CD14-positive monocyte (primary cell): ENCODE data around the gene TAS1R2. TPM values are rescaled to one million over a fixed set of nuclear protein-coding genes. Genes with fewer than 3 reads are reported as not detected.
A peak's percentile ranks its signal among the peaks of the same experiment; 100 is the strongest.

Experiments
- DNase-seq, 3 donors: peaks; one replicate each; pipeline ENCODE4 v3.0.0-alpha.2; 2011 to 2022
- H2AFZ ChIP-seq: 2 replicates; pipeline ENCODE4 v1.6.0; 2012; ENCODE audit warnings: mild to moderate bottlenecking, low read depth, low read length, inconsistent platforms; ENCODE audit not compliant: insufficient read depth, poor library complexity, severe bottlenecking
- H3K27ac ChIP-seq, 2 donors: 1 replicate in 1 of 2; 2 replicates in 1 of 2; pipeline ENCODE4 v1.5.1; 2012 to 2013; ENCODE audit warnings: low read length in 2 of 2, control low read depth in 1 of 2, inconsistent platforms in 1 of 2, low read depth in 1 of 2, mild to moderate bottlenecking in 1 of 2
- H3K27me3 ChIP-seq, 2 donors: one replicate each; pipeline versions ENCODE4 v1.6.0 to v1.6.1; 2011 to 2013; ENCODE audit warnings: low read length in 2 of 2; ENCODE audit not compliant: control insufficient read depth in 2 of 2, insufficient read depth in 2 of 2
- H3K36me3 ChIP-seq, 2 donors: replicated peaks in 1 of 2; 1 replicate in 1 of 2; 2 replicates in 1 of 2; pipeline versions ENCODE4 v1.5.1 to v1.6.1; 2012 to 2013; ENCODE audit warnings: low read length in 2 of 2, control low read depth in 1 of 2, inconsistent platforms in 1 of 2, mild to moderate bottlenecking in 1 of 2; ENCODE audit not compliant: insufficient read depth in 2 of 2, control insufficient read depth in 1 of 2
- H3K4me1 ChIP-seq, 2 donors: 1 replicate in 1 of 2; 2 replicates in 1 of 2; pipeline versions ENCODE4 v1.5.1 to v1.6.1; 2012 to 2013; ENCODE audit warnings: low read length in 2 of 2, control low read depth in 1 of 2, inconsistent platforms in 1 of 2, mild to moderate bottlenecking in 1 of 2, moderate library complexity in 1 of 2; ENCODE audit not compliant: insufficient read depth in 2 of 2, control insufficient read depth in 1 of 2
- H3K4me2 ChIP-seq: replicated peaks from 2 replicates; pipeline ENCODE3; 2012; ENCODE audit warnings: low read length, moderate library complexity, mild to moderate bottlenecking; ENCODE audit not compliant: poor library complexity, severe bottlenecking; ENCODE audit errors: extremely low read depth
- H3K4me3 ChIP-seq, 3 experiments: fragments of 200-600 bp in 1 of 3; sonication (generic) in 1 of 3; replicated peaks in 1 of 3; 1 replicate in 2 of 3; 2 replicates in 1 of 3; pipeline ENCODE4 v1.5.1; 2011 to 2013; ENCODE audit warnings: low read length in 3 of 3, mild to moderate bottlenecking in 3 of 3, control low read depth in 2 of 3, low read depth in 2 of 3, inconsistent platforms in 1 of 3, moderate library complexity in 1 of 3
- H3K79me2 ChIP-seq: 2 replicates; pipeline ENCODE4 v1.6.0; 2012; ENCODE audit warnings: mild to moderate bottlenecking, control low read depth, inconsistent platforms, low read length, moderate library complexity; ENCODE audit not compliant: insufficient read depth
- H3K9ac ChIP-seq: 2 replicates; pipeline ENCODE4 v1.6.0; 2017; ENCODE audit warnings: low read length, mild to moderate bottlenecking; ENCODE audit not compliant: insufficient read depth, poor library complexity, severe bottlenecking
- H3K9me3 ChIP-seq, 2 donors: replicated peaks in 1 of 2; 1 replicate in 1 of 2; 2 replicates in 1 of 2; pipeline versions ENCODE4 v1.5.1 to v1.6.1; 2012 to 2013; ENCODE audit warnings: low read length in 2 of 2, control low read depth in 1 of 2; ENCODE audit not compliant: control insufficient read depth in 1 of 2, insufficient read depth in 1 of 2
- H4K20me1 ChIP-seq: 2 replicates; pipeline ENCODE4 v1.6.0; 2012; ENCODE audit warnings: mild to moderate bottlenecking, low read length, control low read depth, moderate library complexity; ENCODE audit not compliant: insufficient read depth
- H3K27ac Mint-ChIP-seq, 7 donors: one replicate each; pipeline ENCODE4 v1.8.0; 2020; ENCODE audit warnings: mild to moderate bottlenecking in 7 of 7, mixed read lengths in 7 of 7, moderate library complexity in 6 of 7, inconsistent platforms in 2 of 7
- H3K27me3 Mint-ChIP-seq, 3 donors: one replicate each; pipeline ENCODE4 v1.8.0; 2021 to 2022; ENCODE audit warnings: low read depth in 3 of 3, mild to moderate bottlenecking in 3 of 3, mixed read lengths in 3 of 3, moderate library complexity in 3 of 3, inconsistent platforms in 1 of 3
- H3K36me3 Mint-ChIP-seq, 2 donors: one replicate each; pipeline ENCODE4 v1.8.0; 2020; ENCODE audit warnings: mixed read lengths in 2 of 2, inconsistent platforms in 1 of 2, mild to moderate bottlenecking in 1 of 2
- H3K4me1 Mint-ChIP-seq: one replicate; pipeline ENCODE4 v1.8.0; 2020; ENCODE audit warnings: mild to moderate bottlenecking, mixed read lengths
- H3K4me3 Mint-ChIP-seq, 2 donors: one replicate each; pipeline ENCODE4 v1.8.0; 2020; ENCODE audit warnings: mild to moderate bottlenecking in 2 of 2, mixed read lengths in 2 of 2, moderate library complexity in 1 of 2
- H3K9me3 Mint-ChIP-seq, 7 donors: one replicate each; pipeline ENCODE4 v1.8.0; 2020 to 2022; ENCODE audit warnings: mixed read lengths in 7 of 7, mild to moderate bottlenecking in 6 of 7, moderate library complexity in 6 of 7, inconsistent platforms in 2 of 7
- CTCF ChIP-seq: fragments of 200-600 bp; IDR thresholded peaks from one replicate; pipeline ENCODE4 v1.8.0; 2022; ENCODE audit warnings: antibody characterized with exemption, mild to moderate bottlenecking
- WGBS: methylation state at CpG from one replicate; pipeline ENCODE4 v1.1.5; 2013; ENCODE audit warnings: missing lambda C conversion rate; ENCODE audit not compliant: insufficient coverage; 5-methylcytosine and 5-hydroxymethylcytosine counted together
- intact Hi-C, 2 donors: fragments of 100-400 bp; cut with micrococcal nuclease; formaldehyde crosslinking; loops; one replicate each; pipeline versions ENCODE4 v1.15.0 to v1.15.1; 2023
- polyA plus RNA-seq, 3 donors: library from polyadenylated mRNA; depleted of rRNA in 1 of 3; unstranded in 2 of 3; stranded (reverse) in 1 of 3; fragments of 300-500 nt in 2 of 3; fragments of >200 nt in 1 of 3; fragmentation: Illumina TruSeq in 2 of 3; gene quantifications; 1 replicate in 2 of 3; 2 replicates in 1 of 3; pipeline ENCODE4 v1.2.3, GENCODE V29; 2012 to 2021

The TAS1R2 gene
- polyA plus RNA-seq, 3 donors: not detected

DNA sequence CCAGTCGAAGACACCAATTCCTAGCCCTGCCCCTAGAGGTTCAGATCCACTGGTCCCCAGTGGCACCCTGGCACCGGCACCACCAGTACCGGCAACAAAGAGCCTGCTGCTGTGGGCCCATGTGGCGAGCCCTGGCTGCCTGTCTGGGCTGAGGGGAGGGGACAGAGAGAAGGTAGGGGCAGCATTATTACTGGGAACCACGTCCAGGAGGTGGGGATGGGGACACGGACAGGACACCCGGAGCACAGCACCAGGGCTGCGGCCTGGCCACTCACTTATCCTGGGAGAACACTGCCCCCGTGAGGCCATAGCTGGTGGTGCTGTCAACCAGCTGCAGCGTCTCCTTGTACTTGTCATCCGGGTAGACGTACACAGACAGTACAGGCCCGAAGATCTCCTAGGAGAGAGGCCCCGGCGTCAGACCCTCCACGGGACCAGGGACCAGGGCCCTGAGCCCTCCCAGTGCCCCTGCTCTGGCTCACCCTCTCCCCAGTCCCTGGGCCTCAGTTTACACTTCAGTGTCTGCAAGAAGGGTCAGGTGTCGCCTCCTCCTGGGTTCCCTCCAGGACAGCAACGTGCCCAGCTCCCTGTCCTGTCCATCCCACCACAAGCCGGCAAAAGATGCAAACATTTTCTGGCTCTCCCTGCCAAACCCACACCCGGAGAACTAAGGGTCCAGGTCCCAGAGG, 15.8 kb upstream of the TAS1R2 start:
- no peaks in the 10 kb centered on the region for H3K79me2 ChIP-seq
- H3K4me2 ChIP-seq: no peak overlapping the region
- TF ChIP-seq CTCF: peak; percentile 80
- no peak overlapping the region for H3K4me3 Mint-ChIP-seq
- H3K9ac ChIP-seq: no peak overlapping the region
- H3K36me3 ChIP-seq: peaks cover 21 to 27% of the 10 kb centered on the region in 2 donors
- H4K20me1 ChIP-seq: no peaks in the 10 kb centered on the region
- intact Hi-C loops: no loop called here
- H3K27ac ChIP-seq: no peak overlapping the region
- no peaks in the 10 kb centered on the region for H3K27me3 ChIP-seq
- no peak overlapping the region for H2AFZ ChIP-seq
- DNase-seq: peak; percentile 29 to 44 (median 34)
- no peaks in the 10 kb centered on the region for H3K4me1 ChIP-seq
- peaks cover 0 to 3% (median 0%) of the 10 kb centered on the region in 3 donors for H3K27me3 Mint-ChIP-seq
- WGBS: 62% methylated on average over 18 of the region's 20 CpGs
- no peaks in the 10 kb centered on the region for H3K9me3 ChIP-seq
- no peaks in the 10 kb centered on the region for H3K9me3 Mint-ChIP-seq
- H3K4me1 Mint-ChIP-seq: peaks cover 10% of the 10 kb centered on the region
- no peak overlapping the region for H3K4me3 ChIP-seq
- H3K27ac Mint-ChIP-seq: peak overlapping the region in 1 of 7 donors; percentile 63
- peaks cover 21 to 39% of the 10 kb centered on the region in 2 donors for H3K36me3 Mint-ChIP-seq

GRCh38 chr1:18874600-18874999, 15.1 kb upstream of the TAS1R2 start:
- Histone ChIP-seq H3K4me1 (no peaks in the 10 kb centered on the region), H3K9ac (no peak overlapping the region)
- H3K27ac Mint-ChIP-seq: no peak overlapping the region

More at GRCh38 chr1:18874600-18874999, 15.1 kb upstream of the TAS1R2 start:
- Mint-ChIP-seq H3K27me3 (peaks cover 0 to 3% (median 0%) of the 10 kb centered on the region in 3 donors), H3K4me3 (no peak overlapping the region), H3K9me3 (no peaks in the 10 kb centered on the region), H3K4me1 (peaks cover 10% of the 10 kb centered on the region), H3K36me3 (peaks cover 21 to 36% of the 10 kb centered on the region in 2 donors)
- no peak for DNase-seq
- WGBS: 89% methylated on average over 7 of the region's 8 CpGs
- peaks cover 21 to 27% of the 10 kb centered on the region in 2 donors for H3K36me3 ChIP-seq
- no peak overlapping the region for H3K4me2 ChIP-seq
- H3K27me3 ChIP-seq: no peaks in the 10 kb centered on the region
- no peak for TF ChIP-seq CTCF
- H3K4me3 ChIP-seq: no peak overlapping the region
- no peaks in the 10 kb centered on the region for H3K9me3 ChIP-seq
- no peak overlapping the region for H2AFZ ChIP-seq
- no peaks in the 10 kb centered on the region for H4K20me1 ChIP-seq
- H3K79me2 ChIP-seq: no peaks in the 10 kb centered on the region
- intact Hi-C loops: no loop called here
- no peak overlapping the region for H3K27ac ChIP-seq
